Sigmoid colon (tissue), 7 donors: ENCODE data around the gene LDLRAD2. TPM values are rescaled to one million over a fixed set of nuclear protein-coding genes. Genes with fewer than 3 reads are reported as not detected.

Experiments used
- DNase-seq: peaks from one replicate; pipeline ENCODE4 v3.0.0-alpha.2; 2019
- H3K27ac ChIP-seq, 4 donors: fragments of 200-600 bp; sonication (generic); one replicate each; pipeline ENCODE4 v1.5.1; 2016 to 2019; ENCODE audit warnings: mild to moderate bottlenecking in 1 of 4
- H3K27me3 ChIP-seq, 3 donors: fragments of 200-600 bp; sonication (generic); one replicate each; pipeline ENCODE4 v1.5.1; 2019; ENCODE audit warnings: mild to moderate bottlenecking in 1 of 3
- H3K36me3 ChIP-seq, 4 donors: fragments of 200-600 bp; sonication (generic); one replicate each; pipeline ENCODE4 v1.5.1; 2016 to 2019
- H3K4me1 ChIP-seq, 4 donors: fragments of 200-600 bp; sonication (generic); one replicate each; pipeline ENCODE4 v1.5.1; 2017 to 2019
- H3K4me3 ChIP-seq, 4 donors: fragments of 200-600 bp; sonication (generic); one replicate each; pipeline ENCODE4 v1.5.1; 2017 to 2019; ENCODE audit warnings: mild to moderate bottlenecking in 2 of 4, moderate library complexity in 1 of 4
- H3K9me3 ChIP-seq, 4 donors: fragments of 200-600 bp in 3 of 4; sonication (generic) in 3 of 4; one replicate each; pipeline versions ENCODE4 v1.5.1 to v1.6.1; 2013 to 2019
- EP300 ChIP-seq, 4 donors: sonication (generic); formaldehyde crosslinking; IDR thresholded peaks; one replicate each; pipeline ENCODE4 v1.6.1; 2017; ENCODE audit warnings: antibody characterized with exemption in 4 of 4
- POLR2A ChIP-seq, 2 donors: fragments of 450-650 bp; IDR thresholded peaks; one replicate each; pipeline ENCODE4 v1.6.1; 2016; ENCODE audit warnings: antibody characterized with exemption in 2 of 2, mild to moderate bottlenecking in 2 of 2, moderate library complexity in 2 of 2
- POLR2AphosphoS5 ChIP-seq, 4 donors: sonication (generic); formaldehyde crosslinking; IDR thresholded peaks; one replicate each; pipeline ENCODE4 v1.6.1; 2017; ENCODE audit warnings: antibody characterized with exemption in 4 of 4
- WGBS, 2 donors: extraction: QIAGEN DNeasy Blood & Tissue Kit; methylation state at CpG; one replicate each; pipeline ENCODE4 v1.1.7; 2013; 5-methylcytosine and 5-hydroxymethylcytosine counted together
- intact Hi-C: fragments of 100-400 bp; cut with DNase I; formaldehyde crosslinking; loops from one replicate; pipeline ENCODE4 v1.15.1; 2023
- polyA plus RNA-seq, 3 donors: library from polyadenylated mRNA; stranded (reverse); fragments of 200-250 nt; gene quantifications; one replicate each; pipeline ENCODE4 v1.2.3, GENCODE V29; 2013
- total RNA-seq, 4 donors: library from RNA; depleted of rRNA; stranded (reverse); fragments of >200 nt; gene quantifications; one replicate each; pipeline ENCODE4 v1.1.0, GENCODE V29; 2016
- TF ChIP-seq, protein P1 (sequence below), 4 experiments: fragments of 450-650 bp in 3 of 4; fragments of 200-600 bp in 1 of 4; IDR thresholded peaks; one replicate each; pipeline ENCODE4 v1.5.1; 2016 to 2019; ENCODE audit warnings: antibody characterized with exemption in 4 of 4, mild to moderate bottlenecking in 3 of 4, moderate library complexity in 2 of 4
- donor health status: healthy with polysubstance abuse.
- donor health status: Bipolar disorder and iron deficiency.
- donor health status: healthy.

LDLRAD2 gene
- total and polyA plus RNA-seq, 7 donors = under 0.01 to 1.4 (median 0.23) TPM; not detected in 2

DNA sequence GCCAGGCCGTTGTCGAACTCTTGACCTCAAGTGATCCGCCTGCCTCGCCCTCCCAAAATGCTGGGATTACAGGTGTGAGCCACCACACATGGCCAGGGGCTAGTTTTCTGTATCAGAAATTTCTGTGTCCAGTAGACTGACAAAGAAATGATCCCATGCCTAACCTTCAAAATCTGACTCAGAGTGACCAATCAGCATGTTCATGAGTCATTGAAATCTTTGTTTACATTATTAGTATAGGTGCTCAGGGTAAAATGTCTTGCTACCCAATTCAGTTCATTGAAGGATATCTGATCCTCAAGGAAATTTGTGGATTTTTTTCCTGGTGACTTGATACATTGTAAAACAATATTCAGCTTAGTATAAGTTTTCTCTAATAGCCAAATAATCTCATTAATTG is 11.0 kb upstream of the LDLRAD2 start:
- no peak for DNase-seq
- WGBS, 2 donors = 95 to 98% methylated on average over 4 of the region's 4 CpGs
- no peaks in the 10 kb centered on the region for H3K27me3 ChIP-seq
- intact Hi-C loops = no loop called here
- H3K36me3 ChIP-seq = no peaks in the 10 kb centered on the region
- H3K27ac ChIP-seq = no peak overlapping the region
- no peaks in the 10 kb centered on the region for H3K9me3 ChIP-seq
- TF ChIP-seq EP300 (IDR thresholded peaks at IDR 0.05) = no peak
- TF ChIP-seq, protein P1, sequence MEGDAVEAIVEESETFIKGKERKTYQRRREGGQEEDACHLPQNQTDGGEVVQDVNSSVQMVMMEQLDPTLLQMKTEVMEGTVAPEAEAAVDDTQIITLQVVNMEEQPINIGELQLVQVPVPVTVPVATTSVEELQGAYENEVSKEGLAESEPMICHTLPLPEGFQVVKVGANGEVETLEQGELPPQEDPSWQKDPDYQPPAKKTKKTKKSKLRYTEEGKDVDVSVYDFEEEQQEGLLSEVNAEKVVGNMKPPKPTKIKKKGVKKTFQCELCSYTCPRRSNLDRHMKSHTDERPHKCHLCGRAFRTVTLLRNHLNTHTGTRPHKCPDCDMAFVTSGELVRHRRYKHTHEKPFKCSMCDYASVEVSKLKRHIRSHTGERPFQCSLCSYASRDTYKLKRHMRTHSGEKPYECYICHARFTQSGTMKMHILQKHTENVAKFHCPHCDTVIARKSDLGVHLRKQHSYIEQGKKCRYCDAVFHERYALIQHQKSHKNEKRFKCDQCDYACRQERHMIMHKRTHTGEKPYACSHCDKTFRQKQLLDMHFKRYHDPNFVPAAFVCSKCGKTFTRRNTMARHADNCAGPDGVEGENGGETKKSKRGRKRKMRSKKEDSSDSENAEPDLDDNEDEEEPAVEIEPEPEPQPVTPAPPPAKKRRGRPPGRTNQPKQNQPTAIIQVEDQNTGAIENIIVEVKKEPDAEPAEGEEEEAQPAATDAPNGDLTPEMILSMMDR (IDR thresholded peaks at IDR 0.05) = no peak
- no peak for TF ChIP-seq POLR2AphosphoS5 (IDR thresholded peaks at IDR 0.05)
- no peak for TF ChIP-seq POLR2A (IDR thresholded peaks at IDR 0.05)
- no peaks in the 10 kb centered on the region for H3K4me1 ChIP-seq
- H3K4me3 ChIP-seq = no peak overlapping the region

DNA sequence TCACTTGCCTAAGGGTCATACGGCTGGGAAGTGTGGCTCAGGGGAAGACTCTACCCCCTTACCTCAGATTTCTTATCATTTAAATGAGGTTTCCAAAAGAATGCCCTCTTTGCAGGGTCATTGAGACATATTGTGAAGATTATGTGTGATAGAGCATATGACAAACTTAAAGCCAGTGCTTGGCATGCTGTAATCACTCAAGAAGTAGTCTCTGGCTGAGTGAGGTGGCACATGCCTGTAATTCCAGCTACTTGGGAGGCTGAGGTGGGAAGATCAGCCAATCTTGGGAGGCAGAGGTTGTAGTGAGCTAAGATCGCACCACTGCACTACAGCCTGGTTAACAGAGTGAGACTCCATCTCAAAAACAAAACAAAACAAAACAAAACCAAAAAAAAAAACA is 7.5 kb upstream of the LDLRAD2 start:
- DNase-seq = no peak
- intact Hi-C loops = no loop called here
- no peak overlapping the region for H3K4me3 ChIP-seq
- H3K36me3 ChIP-seq = no peaks in the 10 kb centered on the region
- WGBS, 2 donors = 90 to 93% methylated on average over 2 of the region's 2 CpGs
- H3K9me3 ChIP-seq = no peaks in the 10 kb centered on the region
- no peak overlapping the region for H3K27ac ChIP-seq
- no peaks in the 10 kb centered on the region for H3K27me3 ChIP-seq
- no peaks in the 10 kb centered on the region for H3K4me1 ChIP-seq
- TF ChIP-seq POLR2AphosphoS5 (IDR thresholded peaks at IDR 0.05) = no peak
- TF ChIP-seq POLR2A (IDR thresholded peaks at IDR 0.05) = no peak
- no peak for TF ChIP-seq EP300 (IDR thresholded peaks at IDR 0.05)
- TF ChIP-seq, protein P1 (IDR thresholded peaks at IDR 0.05) = no peak

DNA sequence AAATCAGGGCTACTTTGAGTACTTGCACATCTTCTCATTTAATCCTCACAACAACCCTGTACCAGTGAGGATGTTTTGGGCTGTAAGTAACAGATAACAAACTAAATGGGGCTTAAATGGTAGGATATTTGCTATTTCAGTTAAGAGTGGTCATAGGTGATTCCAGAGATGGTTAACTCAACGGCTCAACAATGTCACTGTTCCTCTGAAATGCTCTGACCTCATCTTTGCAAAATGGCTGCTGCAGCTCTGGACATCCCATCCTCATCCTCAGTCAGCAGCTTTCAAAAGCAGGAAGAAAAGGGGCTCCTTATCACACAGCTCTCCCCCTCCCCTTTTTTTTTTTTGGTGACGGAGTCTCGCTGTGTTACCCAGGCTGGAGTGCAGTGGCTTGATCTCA is 1.5 kb downstream of the LDLRAD2 start:
- DNase-seq = no peak
- WGBS, 2 donors = 92 to 94% methylated on average over 3 of the region's 3 CpGs
- Histone ChIP-seq H3K4me1 (peaks cover 0 to 8% (median 8%) of the 10 kb centered on the region in 4 donors), H3K9me3 (no peaks in the 10 kb centered on the region), H3K27me3 (peaks cover 0 to 13% (median 10%) of the 10 kb centered on the region in 3 donors), H3K4me3 (no peak overlapping the region), H3K36me3 (no peaks in the 10 kb centered on the region), H3K27ac (no peak overlapping the region)
- intact Hi-C loops = no loop called here
- no peak for TF ChIP-seq POLR2A (IDR thresholded peaks at IDR 0.05)
- TF ChIP-seq, protein P1 (IDR thresholded peaks at IDR 0.05) = no peak
- TF ChIP-seq POLR2AphosphoS5 (IDR thresholded peaks at IDR 0.05) = no peak
- TF ChIP-seq EP300 (IDR thresholded peaks at IDR 0.05) = no peak

DNA sequence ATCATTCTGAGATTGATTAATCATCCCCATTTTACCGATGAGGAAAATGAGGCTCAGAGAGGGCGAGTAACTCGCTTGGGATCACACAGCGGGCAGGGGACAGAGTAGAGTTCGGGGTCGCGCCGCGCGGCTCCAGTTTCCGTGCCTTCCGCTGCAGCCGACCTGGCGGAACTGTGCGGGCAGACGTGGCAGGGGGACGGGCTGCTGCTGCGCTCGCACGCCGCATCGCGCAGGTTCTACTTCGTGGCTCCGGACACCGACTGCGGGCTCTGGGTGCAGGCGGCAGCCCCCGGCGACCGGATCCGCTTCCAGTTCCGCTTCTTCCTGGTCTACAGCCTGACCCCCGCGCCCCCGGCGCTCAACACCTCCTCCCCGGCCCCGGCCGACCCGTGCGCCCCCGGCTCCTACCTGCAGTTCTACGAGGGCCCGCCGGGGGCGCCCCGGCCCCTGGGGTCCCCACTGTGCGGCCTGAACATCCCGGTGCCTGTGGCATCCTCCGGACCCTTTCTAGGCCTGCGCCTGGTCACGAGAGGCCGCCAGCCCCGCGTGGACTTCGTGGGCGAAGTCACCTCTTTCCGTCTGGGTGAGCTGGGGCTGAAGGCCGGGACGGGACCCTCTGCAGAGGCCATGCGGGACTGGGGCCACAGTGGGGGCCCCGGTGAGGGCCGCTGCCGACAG is 2.3 kb downstream of the LDLRAD2 start:
- 13 to 16% methylated on average over 65 of the region's 65 CpGs for WGBS, 2 donors
- H3K27ac ChIP-seq = peak overlapping the region in 1 of 4 donors; percentile 21
- H3K4me3 ChIP-seq = peak overlapping the region in 3 of 4 donors; percentile 14 to 45 (median 38)
- peaks cover 0 to 12% (median 10%) of the 10 kb centered on the region in 4 donors for H3K4me1 ChIP-seq
- peaks cover 0 to 13% (median 10%) of the 10 kb centered on the region in 3 donors for H3K27me3 ChIP-seq
- intact Hi-C loops = no loop called here
- no peaks in the 10 kb centered on the region for H3K9me3 ChIP-seq
- no peak for DNase-seq
- TF ChIP-seq, protein P1 (IDR thresholded peaks at IDR 0.05) = peak in 2 of 4 experiments; percentile 45 to 53
- TF ChIP-seq POLR2A (IDR thresholded peaks at IDR 0.05) = no peak
- H3K36me3 ChIP-seq = no peaks in the 10 kb centered on the region
